Stomach smooth muscle (tissue), 2 donors: ENCODE data around the gene PDCD1LG2.
"Not testable (repeated sequence)": the region's sequence is repeated elsewhere in the genome, so short reads cannot be mapped to it uniquely, and the experiment has no call there.

Experiments
- H3K27ac ChIP-seq: one replicate; pipeline ENCODE4 v1.7.0; 2013; ENCODE audit warnings: mild to moderate bottlenecking, low read length, inconsistent platforms
- H3K27me3 ChIP-seq, 2 donors: one replicate each; pipeline ENCODE4 v1.7.0; 2013; ENCODE audit warnings: low read length in 2 of 2; ENCODE audit not compliant: insufficient read depth in 2 of 2, control insufficient read depth in 1 of 2
- H3K36me3 ChIP-seq, 2 donors: one replicate each; pipeline ENCODE4 v1.7.0; 2013; ENCODE audit warnings: low read length in 2 of 2; ENCODE audit not compliant: control insufficient read depth in 2 of 2, insufficient read depth in 2 of 2
- H3K4me1 ChIP-seq: one replicate; pipeline ENCODE4 v1.7.0; 2013; ENCODE audit warnings: low read length; ENCODE audit not compliant: control insufficient read depth, insufficient read depth
- H3K4me3 ChIP-seq, 2 donors: one replicate each; pipeline ENCODE4 v1.7.0; 2013; ENCODE audit warnings: low read length in 2 of 2
- H3K9ac ChIP-seq, 2 donors: one replicate each; pipeline ENCODE4 v1.7.0; 2013; ENCODE audit warnings: low read length in 2 of 2, mild to moderate bottlenecking in 1 of 2
- H3K9me3 ChIP-seq, 2 donors: one replicate each; pipeline ENCODE4 v1.7.0; 2013; ENCODE audit warnings: low read length in 2 of 2; ENCODE audit not compliant: control insufficient read depth in 2 of 2
- donor health status: healthy.
- donor health status: Pancreatic carcinoma.

The PDCD1LG2 gene

DNA sequence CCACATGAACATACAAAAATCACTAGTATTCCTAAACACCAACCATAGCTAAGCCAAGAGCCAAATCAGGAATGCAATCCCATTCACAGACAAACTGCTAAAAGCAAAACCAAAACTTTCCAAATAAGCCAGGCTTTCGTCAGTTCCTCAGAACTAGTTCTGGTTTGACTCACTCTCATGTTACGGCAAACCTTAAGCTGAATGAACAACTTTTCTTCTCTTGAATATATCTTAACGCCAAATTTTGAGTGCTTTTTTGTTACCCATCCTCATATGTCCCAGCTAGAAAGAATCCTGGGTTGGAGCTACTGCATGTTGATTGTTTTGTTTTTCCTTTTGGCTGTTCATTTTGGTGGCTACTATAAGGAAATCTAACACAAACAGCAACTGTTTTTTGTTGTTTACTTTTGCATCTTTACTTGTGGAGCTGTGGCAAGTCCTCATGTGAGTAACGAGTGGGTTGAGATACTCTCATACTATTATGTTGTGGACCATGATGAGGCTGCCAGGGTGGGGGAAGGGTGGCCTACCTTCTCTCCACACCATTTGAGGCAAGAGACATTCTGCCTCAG lies at the start of gene PDCD1LG2:
Gene PDCD1LG2 (plus strand): TSS at position 172 of the 572 bp plus-strand sequence. CDS start 12,016 bp downstream, outside the sequence.
- peak within 1 kb of the TSS; percentile 17 to 52 for H3K4me3 ChIP-seq
- H3K36me3 ChIP-seq: no peaks in the 10 kb centered on the region
- peaks cover 6% of the 10 kb centered on the region for H3K4me1 ChIP-seq
- no peak within 1 kb of the TSS for H3K9ac ChIP-seq
- no peaks in the 10 kb centered on the region for H3K27me3 ChIP-seq
- H3K9me3 ChIP-seq: no peaks in the 10 kb centered on the region
- no peak within 1 kb of the TSS for H3K27ac ChIP-seq

- not testable (repeated sequence) for H3K4me3 ChIP-seq, H3K36me3 ChIP-seq, H3K9ac ChIP-seq, H3K9me3 ChIP-seq, H3K27ac ChIP-seq, H3K4me1 ChIP-seq, H3K27me3 ChIP-seq
Observed at GRCh38 chr9:5464831-5465330, 45.5 kb upstream of the PDCD1LG2 start.

GRCh38 chr9:5466005-5466404 lies 44.3 kb upstream of the PDCD1LG2 start:
- Histone ChIP-seq H3K27ac (no peak overlapping the region), H3K4me3 (no peak overlapping the region), H3K9me3 (no peaks in the 10 kb centered on the region), H3K9ac (no peak overlapping the region), H3K27me3 (no peaks in the 10 kb centered on the region), H3K36me3 (peaks cover 2 to 7% of the 10 kb centered on the region in 2 donors), H3K4me1 (no peaks in the 10 kb centered on the region)

DNA sequence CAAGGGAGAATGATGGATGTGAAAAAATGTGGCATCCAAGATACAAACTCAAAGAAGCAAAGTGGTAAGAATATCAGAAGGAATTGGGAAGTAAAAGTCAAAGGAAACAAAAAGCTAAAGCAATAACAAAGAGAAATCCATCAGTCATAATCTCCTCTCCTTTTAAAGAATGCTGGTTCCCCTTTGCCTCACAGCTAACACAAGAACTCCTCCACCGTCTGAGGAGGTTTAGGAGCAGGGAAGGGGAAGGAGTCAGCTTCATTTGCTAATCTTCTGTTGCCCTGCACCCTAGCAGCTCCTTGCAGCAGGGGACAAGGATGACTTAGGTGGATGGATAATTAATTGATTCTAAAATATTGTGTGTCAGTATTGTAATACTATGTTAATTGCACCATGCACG lies 43.6 kb upstream of the PDCD1LG2 start:
- Histone ChIP-seq H3K9me3 (no peaks in the 10 kb centered on the region), H3K9ac (no peak overlapping the region), H3K27ac (no peak overlapping the region), H3K4me1 (no peaks in the 10 kb centered on the region), H3K36me3 (peaks cover 2 to 7% of the 10 kb centered on the region in 2 donors), H3K4me3 (no peak overlapping the region), H3K27me3 (no peaks in the 10 kb centered on the region)

GRCh38 chr9:5468850-5469249 lies 41.5 kb upstream of the PDCD1LG2 start:
- no peaks in the 10 kb centered on the region for H3K9me3 ChIP-seq
- H3K36me3 ChIP-seq: no peaks in the 10 kb centered on the region

DNA sequence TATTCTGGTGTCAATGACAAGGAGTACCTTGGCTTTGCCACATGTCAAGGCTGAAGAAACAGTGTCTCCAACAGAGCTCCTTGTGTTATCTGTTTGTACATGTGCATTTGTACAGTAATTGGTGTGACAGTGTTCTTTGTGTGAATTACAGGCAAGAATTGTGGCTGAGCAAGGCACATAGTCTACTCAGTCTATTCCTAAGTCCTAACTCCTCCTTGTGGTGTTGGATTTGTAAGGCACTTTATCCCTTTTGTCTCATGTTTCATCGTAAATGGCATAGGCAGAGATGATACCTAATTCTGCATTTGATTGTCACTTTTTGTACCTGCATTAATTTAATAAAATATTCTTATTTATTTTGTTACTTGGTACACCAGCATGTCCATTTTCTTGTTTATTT lies 40.2 kb upstream of the PDCD1LG2 start:
- no peaks in the 10 kb centered on the region for H3K9me3 ChIP-seq
- no peaks in the 10 kb centered on the region for H3K27me3 ChIP-seq
- H3K27ac ChIP-seq: no peak overlapping the region
- no peak overlapping the region for H3K9ac ChIP-seq
- H3K4me1 ChIP-seq: no peaks in the 10 kb centered on the region
- H3K36me3 ChIP-seq: no peaks in the 10 kb centered on the region
- H3K4me3 ChIP-seq: no peak overlapping the region

More at GRCh38 chr9:5468850-5469249, 41.5 kb upstream of the PDCD1LG2 start:
- no peaks in the 10 kb centered on the region for H3K27me3 ChIP-seq
- H3K27ac ChIP-seq: no peak overlapping the region
- H3K9ac ChIP-seq: no peak overlapping the region
- no peaks in the 10 kb centered on the region for H3K4me1 ChIP-seq
- no peak overlapping the region for H3K4me3 ChIP-seq

- H3K9me3 ChIP-seq: no peaks in the 10 kb centered on the region
- H3K4me3 ChIP-seq: no peak overlapping the region
- no peak overlapping the region for H3K27ac ChIP-seq
- H3K4me1 ChIP-seq: no peaks in the 10 kb centered on the region
- H3K36me3 ChIP-seq: no peaks in the 10 kb centered on the region
- no peak overlapping the region for H3K9ac ChIP-seq
- H3K27me3 ChIP-seq: no peaks in the 10 kb centered on the region
Observed at GRCh38 chr9:5470816-5471215, 39.5 kb upstream of the PDCD1LG2 start.

DNA sequence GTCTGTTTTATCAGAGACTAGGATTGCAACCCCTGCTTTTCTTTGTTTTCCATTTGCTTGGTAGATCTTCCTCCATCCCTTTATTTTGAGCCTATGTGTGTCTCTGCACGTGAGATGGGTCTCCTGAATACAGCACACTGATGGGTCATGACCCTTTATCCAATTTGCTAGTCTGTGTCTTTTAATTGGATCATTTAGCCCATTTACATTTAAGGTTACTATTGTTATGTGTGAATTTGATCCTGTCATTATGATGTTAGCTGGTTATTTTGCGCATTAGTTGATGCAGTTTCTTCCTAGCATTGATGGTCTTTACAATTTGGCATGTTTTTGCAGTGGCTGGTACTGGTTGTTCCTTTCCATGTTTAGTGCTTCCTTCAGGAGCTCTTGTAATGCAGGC lies 34.7 kb upstream of the PDCD1LG2 start:
- H3K9me3 ChIP-seq, H3K9ac ChIP-seq, H3K4me1 ChIP-seq, H3K27ac ChIP-seq, H3K4me3 ChIP-seq, H3K36me3 ChIP-seq, H3K27me3 ChIP-seq: not testable (repeated sequence)

GRCh38 chr9:5478206-5478605 lies 32.1 kb upstream of the PDCD1LG2 start:
- Histone ChIP-seq H3K36me3 (no peaks in the 10 kb centered on the region), H3K27ac (no peak overlapping the region), H3K9me3 (peaks cover 0 to 2% of the 10 kb centered on the region in 2 donors), H3K4me3 (no peak overlapping the region), H3K9ac (no peak overlapping the region), H3K27me3 (no peaks in the 10 kb centered on the region), H3K4me1 (no peaks in the 10 kb centered on the region)

DNA sequence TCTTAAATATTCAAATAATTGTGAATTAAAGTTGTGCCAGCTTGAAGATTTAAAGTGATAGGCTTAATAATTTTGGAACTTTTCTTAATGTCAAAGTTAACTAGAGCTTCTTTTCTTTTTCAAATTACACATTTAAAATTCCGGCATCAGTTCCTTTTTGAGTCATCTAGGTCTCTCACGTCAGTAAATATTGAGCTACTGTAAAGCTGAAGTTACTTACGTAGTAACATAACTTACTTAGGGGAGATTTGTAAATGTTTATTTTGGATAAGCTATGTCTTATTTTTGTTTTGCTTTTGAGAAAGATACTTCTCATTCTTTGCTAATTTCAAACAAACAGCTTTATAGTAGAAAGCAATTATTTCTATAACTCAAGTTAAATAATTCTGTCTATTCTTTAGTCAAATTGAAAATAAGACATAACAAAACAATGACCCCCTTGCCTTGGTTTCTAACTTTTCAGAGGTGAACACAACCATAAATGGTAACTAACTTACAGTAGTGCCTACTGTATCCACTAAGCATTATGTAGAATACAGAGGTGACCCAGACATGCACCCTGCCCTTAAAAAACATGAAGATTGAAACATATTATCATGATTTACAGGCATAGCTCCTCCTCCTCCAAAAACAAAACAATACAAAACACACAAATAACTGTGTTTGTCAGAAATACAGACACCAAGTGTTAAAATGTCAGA lies 30.2 kb upstream of the PDCD1LG2 start:
- Histone ChIP-seq H3K9ac (no peak overlapping the region), H3K27ac (no peak overlapping the region), H3K27me3 (no peaks in the 10 kb centered on the region), H3K36me3 (no peaks in the 10 kb centered on the region), H3K4me3 (no peak overlapping the region), H3K4me1 (no peaks in the 10 kb centered on the region), H3K9me3 (peaks cover 0 to 2% of the 10 kb centered on the region in 2 donors)

- Histone ChIP-seq H3K27me3 (no peaks in the 10 kb centered on the region), H3K9ac (no peak overlapping the region), H3K4me3 (no peak overlapping the region), H3K9me3 (peaks cover 0 to 2% of the 10 kb centered on the region in 2 donors), H3K4me1 (no peaks in the 10 kb centered on the region), H3K36me3 (no peaks in the 10 kb centered on the region), H3K27ac (no peak overlapping the region)
Observed at GRCh38 chr9:5480919-5481318, 29.4 kb upstream of the PDCD1LG2 start.
